SIG-M5 treated with dmso at 0.1 percent for 504 hours (cell line): ENCODE results near the gene SLC34A2.

ENCODE experiments used
- DNase-seq: peaks from one replicate; lab custom pipeline; 2025; ENCODE audit not compliant: unreplicated experiment; lab: John Stamatoyannopoulos, UW

Gene SLC34A2

DNA sequence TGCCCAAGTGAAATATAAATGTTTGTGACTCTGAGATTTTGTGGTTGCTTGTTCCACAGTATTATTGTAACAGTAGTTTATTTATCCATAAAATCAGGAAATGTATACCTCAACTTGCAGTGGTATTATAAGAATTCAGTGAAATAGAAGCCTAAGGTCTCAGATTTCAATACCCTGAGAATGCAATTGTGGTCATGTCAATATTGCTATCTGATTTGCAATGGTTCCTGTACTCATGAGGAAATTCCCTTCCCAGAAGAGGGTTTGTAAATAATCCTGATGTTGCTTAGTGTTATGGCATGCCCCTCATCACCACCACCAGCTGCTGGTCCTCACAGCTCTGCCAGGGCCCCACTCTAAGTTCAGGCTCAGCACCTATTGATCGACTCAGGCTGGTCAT is 67.8 kb downstream of the SLC34A2 start:
- no peak for DNase-seq

DNA sequence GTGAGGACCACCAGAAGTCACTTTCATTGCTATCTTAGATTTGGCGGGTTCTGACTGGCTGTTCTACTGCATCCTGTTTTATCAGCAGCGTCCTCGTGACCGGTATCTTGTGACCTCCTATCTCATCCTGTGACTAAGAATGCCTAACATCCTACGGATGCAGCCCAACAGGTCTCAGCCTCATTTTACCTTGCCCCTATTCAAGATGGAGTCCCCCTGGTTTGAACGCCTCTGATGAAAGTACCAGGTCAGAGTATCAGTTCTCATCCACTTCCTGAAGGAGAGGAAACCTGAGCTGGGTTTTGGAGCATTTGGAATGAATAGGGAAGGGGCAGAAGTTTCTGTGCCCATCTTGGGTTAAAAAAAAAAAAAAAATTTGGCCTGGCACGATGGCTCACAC is 70.2 kb downstream of the SLC34A2 start:
- no peak for DNase-seq

DNA sequence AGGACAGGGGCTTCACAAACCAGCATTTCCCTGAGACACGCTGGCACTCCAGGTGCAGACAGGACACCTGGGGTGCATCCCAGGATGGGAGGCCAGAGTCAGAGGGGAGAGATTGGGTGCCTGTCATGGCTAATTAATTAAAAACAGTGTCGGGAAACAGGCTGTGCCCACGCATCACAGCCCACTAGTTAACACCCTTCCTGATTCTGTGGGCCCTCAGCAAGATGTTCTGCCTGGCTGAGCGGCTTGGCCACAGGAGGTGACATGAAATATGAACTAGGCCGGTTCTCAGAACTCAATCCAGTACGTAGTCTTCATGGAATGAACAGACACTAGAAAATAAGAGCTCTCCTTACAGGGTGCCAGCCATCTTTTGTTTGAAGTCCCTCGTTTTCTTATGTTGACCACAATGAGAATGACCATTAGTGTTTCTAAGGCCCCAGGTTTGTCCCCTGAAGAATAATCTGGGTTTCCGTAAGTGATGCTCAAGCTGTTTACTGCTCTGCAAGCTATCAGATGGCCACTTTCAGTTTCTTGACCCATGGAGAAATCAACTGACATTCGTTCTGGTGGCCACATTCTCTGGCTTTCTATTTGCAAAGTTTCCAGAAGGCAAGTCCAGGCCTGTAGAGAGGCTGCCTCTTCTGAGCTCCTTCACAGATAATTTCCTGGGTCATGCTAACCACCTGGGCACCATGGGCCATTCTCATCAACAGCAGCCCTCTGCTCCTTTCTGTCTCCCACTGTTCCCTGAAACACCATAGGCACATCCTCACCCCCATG is 72.3 kb downstream of the SLC34A2 start:
- DNase-seq: no peak
